Measurements from ENCODE around the gene HEY2.
A peak's percentile ranks its signal among the peaks of the same experiment; 100 is the strongest.
"Not testable (repeated sequence)": the region's sequence is repeated elsewhere in the genome, so short reads cannot be mapped to it uniquely, and the experiment has no call there.

The HEY2 gene

DNA sequence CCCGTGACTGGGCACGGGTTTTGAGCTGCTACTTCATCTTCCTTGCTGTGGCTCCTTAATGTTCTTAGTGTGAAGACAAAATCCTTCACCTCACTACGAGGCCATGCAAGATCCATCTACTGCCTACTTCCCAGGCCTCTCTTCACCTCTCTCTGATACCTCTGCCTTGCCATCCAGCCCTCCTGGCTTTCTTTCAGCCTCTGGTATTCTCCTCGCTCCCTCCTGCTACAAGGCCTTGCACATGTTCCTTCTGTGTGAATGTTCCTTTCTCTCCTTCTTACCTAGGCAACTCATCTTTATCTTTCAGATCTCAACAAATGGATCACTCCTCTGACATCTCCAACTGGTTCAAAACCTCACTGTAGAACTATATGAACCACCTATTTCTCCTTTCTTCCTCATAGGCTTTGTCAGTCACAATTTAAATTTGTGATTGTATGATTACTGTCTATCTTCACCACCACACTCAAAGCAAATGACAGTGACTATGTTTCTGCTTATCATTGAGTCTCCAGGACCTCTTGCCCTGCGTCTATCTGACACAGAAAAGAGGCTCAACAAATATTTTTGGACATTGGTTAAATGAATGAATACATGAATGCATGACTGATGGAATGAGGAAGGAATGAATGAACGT is 19.8 kb downstream of the HEY2 start:
- DNase-seq (ENCODE audit: low read depth in 2 of 2): no peak

GRCh38 chr6:125773387-125774341 is 24.2 kb downstream of the HEY2 start:
- no peak for DNase-seq (ENCODE audit: low read depth in 2 of 2)

DNA sequence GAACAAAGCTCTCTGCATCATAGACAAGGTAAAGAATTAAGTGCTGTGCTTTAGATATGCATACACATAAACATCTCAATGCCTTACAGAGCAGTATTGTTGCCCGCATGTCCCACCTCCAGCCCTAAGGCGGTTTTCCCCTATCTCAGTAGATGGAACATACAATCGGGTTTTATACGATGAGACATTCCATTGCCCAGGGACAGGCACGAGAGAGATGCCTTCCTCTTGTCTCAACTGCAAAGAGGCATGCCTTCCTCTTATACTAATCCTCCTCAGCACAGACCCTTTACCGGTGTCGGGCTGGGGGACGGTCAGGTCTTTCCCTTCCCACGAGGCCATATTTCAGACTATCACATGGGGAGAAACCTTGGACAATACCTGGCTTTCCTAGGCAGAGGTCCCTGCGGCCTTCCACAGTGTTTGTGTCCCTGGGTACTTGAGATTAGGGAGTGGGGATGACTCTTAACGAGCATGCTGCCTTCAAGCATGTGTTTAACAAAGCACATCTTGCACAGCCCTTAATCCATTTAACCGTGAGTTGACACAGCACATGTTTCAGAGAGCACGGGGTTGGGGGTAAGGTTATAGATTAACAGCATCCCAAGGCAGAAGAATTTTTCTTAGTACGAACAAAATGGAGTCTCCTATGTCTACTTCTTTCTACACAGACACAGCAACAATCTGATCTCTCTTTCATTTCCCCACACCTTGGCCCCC is 26.8 kb downstream of the HEY2 start:
- DNase-seq (ENCODE audit: low read depth in 2 of 2): not testable (repeated sequence)

GRCh38 chr6:125779924-125780539 is 30.6 kb downstream of the HEY2 start:
- DNase-seq (ENCODE audit: low read depth in 2 of 2): peak; percentile 62 to 66

- DNase-seq (ENCODE audit: low read depth in 2 of 2): no peak
Observed at GRCh38 chr6:125780540-125781313, 31.3 kb downstream of the HEY2 start.

GRCh38 chr6:125781314-125781868 is 32.0 kb downstream of the HEY2 start:
- DNase-seq (ENCODE audit: low read depth in 2 of 2): no peak

DNA sequence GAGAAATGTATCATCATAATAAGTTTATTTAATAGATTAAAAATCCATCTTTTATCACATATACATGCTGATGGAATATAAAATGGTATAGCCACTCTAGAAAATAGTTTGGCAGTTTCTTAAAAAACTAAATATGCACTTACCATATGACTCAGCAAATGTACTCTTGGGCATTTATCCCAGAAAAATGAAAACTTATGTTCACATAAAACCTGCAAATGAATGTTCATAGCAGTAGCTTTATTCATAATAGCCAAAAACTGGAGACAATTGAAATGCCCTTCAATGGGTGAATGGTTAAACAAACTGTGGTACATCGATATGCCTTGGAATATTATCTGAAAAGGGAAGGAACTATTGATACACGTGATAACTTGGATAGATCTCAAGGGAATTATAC is 34.9 kb downstream of the HEY2 start:
- no peak for DNase-seq (ENCODE audit: low read depth in 2 of 2)

DNA sequence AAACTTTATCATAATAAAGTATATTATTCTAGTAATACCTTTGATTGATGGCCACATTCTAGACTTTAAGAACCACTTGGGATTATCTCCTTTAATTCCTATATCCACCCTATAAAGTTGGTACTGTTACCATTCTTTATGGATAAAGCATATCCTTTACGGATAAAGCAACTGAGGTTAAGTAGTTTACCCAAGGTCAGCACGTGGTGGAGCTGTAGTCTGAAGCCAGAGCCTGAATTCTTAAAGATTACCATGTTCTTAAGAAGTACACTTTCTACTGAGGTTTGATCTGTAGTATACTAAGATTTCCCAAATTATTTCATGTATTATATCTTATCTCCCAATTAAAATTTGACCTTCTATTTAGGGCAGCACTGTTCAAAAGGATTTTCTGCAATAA is 38.4 kb downstream of the HEY2 start:
- DNase-seq (ENCODE audit: low read depth in 2 of 2): no peak

DNA sequence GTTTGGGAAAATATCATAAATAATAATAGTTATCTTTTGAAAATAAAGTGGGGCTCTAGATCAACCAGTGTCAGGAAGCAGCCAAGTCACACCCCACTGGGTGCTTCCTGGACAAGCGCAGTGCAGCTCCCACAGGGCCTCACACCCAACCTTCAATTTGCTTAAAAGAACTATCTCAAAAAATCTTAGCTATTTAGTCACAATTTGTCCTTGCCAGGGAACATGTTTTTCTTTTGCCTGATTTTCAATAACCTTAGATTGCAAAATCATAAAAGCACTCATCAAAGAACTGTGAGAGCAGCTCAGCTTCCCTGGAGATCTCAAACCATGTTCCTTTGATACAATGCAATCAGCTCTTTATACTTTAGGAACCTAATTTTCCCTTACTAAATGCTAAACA is 39.7 kb downstream of the HEY2 start:
- no peak for DNase-seq (ENCODE audit: low read depth in 2 of 2)

DNA sequence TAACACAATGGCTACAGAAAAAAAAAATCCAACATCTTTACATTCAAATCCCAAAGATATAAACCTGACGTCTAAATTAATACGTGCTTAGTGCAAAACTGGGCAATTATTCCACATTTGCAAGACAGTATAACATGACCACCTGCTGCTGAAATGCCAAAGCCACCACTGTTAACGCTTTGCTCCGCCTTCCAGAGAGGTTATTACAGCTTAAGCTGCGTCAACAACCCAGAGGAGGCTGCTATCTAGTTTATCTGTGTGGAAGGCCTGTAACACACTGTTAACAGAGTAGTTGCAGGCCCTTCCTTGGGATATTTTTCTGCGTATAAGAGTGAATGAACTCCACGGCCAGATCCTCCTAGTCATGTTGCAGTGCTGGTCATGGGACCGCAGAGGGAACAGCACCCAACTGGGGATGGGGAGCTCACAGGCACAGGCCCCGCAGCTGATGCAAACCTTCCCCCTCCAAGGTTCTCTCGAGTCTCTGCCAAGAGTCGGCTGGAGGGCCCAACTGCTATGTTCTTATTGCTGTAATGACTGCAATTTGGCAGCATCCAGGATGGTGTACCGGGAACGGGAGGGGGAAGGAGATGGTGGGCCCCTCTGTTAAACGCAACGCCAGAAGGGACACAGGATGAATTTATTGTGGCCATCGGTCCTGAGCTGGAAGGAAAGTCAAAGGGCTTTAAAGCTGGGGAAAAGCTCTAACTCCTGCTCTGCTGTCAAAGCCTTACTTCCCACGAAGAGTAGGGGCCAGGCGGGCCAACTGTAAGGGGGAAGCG is 40.3 kb downstream of the HEY2 start:
- DNase-seq (ENCODE audit: low read depth in 2 of 2): no peak

- peak; percentile 70 to 71 for DNase-seq (ENCODE audit: low read depth in 2 of 2)
Observed at GRCh38 chr6:125790358-125791150, 41.1 kb downstream of the HEY2 start, which contains the start of gene NCOA7. TSS of gene NCOA7 (plus strand) at chr6:125790960. CDS start at chr6:125815355, 24,395 bp downstream.

DNA sequence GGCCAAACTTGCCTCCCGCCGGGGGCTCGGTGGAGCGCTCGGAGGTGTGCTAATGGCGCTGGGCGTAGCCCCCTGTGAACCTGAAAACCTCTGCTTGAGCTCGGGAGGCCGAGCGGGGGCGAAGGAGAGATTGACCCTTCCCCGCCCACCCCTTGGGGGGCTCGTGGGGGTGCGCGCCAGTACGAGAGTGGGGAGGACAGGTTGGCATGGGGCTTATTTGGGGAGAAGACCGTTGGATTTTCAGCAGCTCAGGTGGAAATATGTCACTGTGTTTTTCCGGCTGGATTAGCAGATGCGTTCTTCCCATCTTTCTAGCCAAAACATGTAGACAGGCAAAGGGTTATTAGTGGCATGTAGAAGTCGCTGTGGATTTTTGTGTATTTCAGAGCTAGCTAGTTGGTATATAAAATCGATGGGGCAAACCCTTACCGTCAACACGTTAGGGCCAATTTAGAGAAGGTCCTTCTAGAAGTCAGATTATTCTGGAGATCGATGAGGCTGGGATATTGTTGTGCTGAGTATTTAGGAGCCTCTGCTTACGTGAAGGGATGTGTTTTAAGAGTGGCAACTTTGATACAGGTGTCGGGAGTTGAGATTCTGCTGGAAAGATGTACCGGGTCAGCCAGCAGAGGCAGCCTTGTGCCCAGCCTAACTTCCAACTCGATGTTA is 41.9 kb downstream of the HEY2 start:
- no peak for DNase-seq (ENCODE audit: low read depth in 2 of 2)

DNA sequence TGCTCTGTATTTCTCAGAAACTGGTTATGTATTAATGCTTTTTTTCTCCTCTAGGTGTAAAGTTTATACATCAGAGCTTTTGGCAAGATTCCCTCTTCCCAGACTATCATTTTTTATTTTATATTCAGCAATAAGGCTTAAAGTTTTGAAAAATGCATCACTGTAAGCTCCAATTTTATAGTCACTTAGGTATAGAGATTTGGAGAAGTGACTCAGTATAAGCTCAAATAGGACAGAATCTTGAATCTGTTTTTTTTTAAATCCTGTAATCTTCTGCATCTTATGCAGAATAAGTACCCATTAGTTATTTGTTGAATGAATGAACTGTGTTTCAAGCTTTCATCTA is 42.4 kb downstream of the HEY2 start:
- DNase-seq (ENCODE audit: low read depth in 2 of 2): no peak

GRCh38 chr6:125792172-125792571 is 42.7 kb downstream of the HEY2 start:
- no peak for DNase-seq (ENCODE audit: low read depth in 2 of 2)

- DNase-seq (ENCODE audit: low read depth in 2 of 2): no peak
Observed at GRCh38 chr6:125792680-125793079, 43.2 kb downstream of the HEY2 start.

DNA sequence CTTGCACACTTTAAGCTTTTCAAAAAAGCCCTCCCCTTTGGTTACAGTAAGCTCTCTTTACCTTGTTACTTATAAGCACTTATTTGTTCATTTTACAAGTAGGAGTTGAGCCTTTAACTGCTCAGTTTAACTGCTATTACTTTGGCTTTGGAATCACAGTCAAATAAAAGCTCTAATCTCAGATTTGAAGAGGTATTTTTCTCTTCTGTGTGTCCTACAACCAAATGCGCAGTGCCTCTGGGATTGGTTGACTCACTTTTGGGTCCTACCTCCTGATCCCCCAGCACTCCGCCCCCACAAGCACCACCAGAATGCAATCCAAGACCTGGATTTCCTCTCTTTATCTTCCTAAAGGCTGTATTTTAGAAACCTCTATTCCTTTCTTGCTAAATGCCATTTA is 43.8 kb downstream of the HEY2 start:
- no peak for DNase-seq (ENCODE audit: low read depth in 2 of 2)

- DNase-seq (ENCODE audit: low read depth in 2 of 2): no peak
Observed at GRCh38 chr6:125793863-125794262, 44.4 kb downstream of the HEY2 start.

- DNase-seq (ENCODE audit: low read depth in 2 of 2): no peak
Observed at GRCh38 chr6:125794342-125795137, 45.1 kb downstream of the HEY2 start.

All from stimulated activated CD8-positive, alpha-beta memory T cell treated with anti-CD3 and anti-CD28 coated beads, Interleukin-15, amount 100 ng/mL, for 48 hours (primary cell).